Activated naive CD8-positive, alpha-beta T cell treated with anti-CD3 and anti-CD28 coated beads, Interleukin-2, amount 10 ng/mL, durations not matched to agents 7 days and 5 days (primary cell): ENCODE measurements around the gene ADCY3. TPM values are rescaled to one million over a fixed set of nuclear protein-coding genes. Genes with fewer than 3 reads are reported as not detected.

ENCODE experiments used
- ATAC-seq: fragments of 150-1000 bp; cut with Tn5 transposase; one replicate; pipeline ENCODE4 v1.10.0; 2021; ENCODE audit warnings: low read depth, moderate library complexity
- POLR2A ChIA-PET: fragments of 350-600 bp; sonication (Branson Sonifier 250); formaldehyde crosslinking; loops from one replicate; lab custom pipeline; 2021; ENCODE audit warnings: antibody characterized with exemption; lab: Charles Lee
- DNase-seq: peaks from one replicate; pipeline ENCODE4 v3.0.0; 2021
- H3K27ac Mint-ChIP-seq: one replicate; pipeline ENCODE4 v1.8.0; 2022; ENCODE audit warnings: mild to moderate bottlenecking, mixed read lengths
- H3K27me3 Mint-ChIP-seq: one replicate; pipeline ENCODE4 v1.8.0; 2022; ENCODE audit warnings: mild to moderate bottlenecking, moderate library complexity, mixed read lengths
- H3K36me3 Mint-ChIP-seq: one replicate; pipeline ENCODE4 v1.8.0; 2021; ENCODE audit warnings: mild to moderate bottlenecking, mixed read lengths
- H3K4me1 Mint-ChIP-seq: one replicate; pipeline ENCODE4 v1.8.0; 2021; ENCODE audit warnings: mixed read lengths
- H3K4me3 Mint-ChIP-seq: one replicate; pipeline ENCODE4 v1.8.0; 2022; ENCODE audit warnings: mild to moderate bottlenecking, moderate library complexity, mixed read lengths
- H3K9me3 Mint-ChIP-seq: one replicate; pipeline ENCODE4 v1.8.0; 2021; ENCODE audit warnings: mixed read lengths
- total RNA-seq, 2 experiments: library from RNA; stranded (reverse); gene quantifications; one replicate each; pipeline ENCODE4 v1.2.3, GENCODE V29; 2021

Gene ADCY3
- total RNA-seq, 2 experiments from 2014 or later, result 29.5 to 32.5 TPM

- no peaks in the 10 kb centered on the region for H3K27me3 Mint-ChIP-seq
- peaks cover 2% of the 10 kb centered on the region for H3K4me1 Mint-ChIP-seq
- H3K27ac Mint-ChIP-seq, result no peak overlapping the region
- H3K36me3 Mint-ChIP-seq, result peaks cover 3% of the 10 kb centered on the region
- POLR2A ChIA-PET, result no interaction called here
- H3K4me3 Mint-ChIP-seq, result no peak overlapping the region
- DNase-seq (no peak), ATAC-seq (no peak)
- H3K9me3 Mint-ChIP-seq, result no peaks in the 10 kb centered on the region
Observed at GRCh38 chr2:24855726-24856125, 64.3 kb downstream of the ADCY3 start.

- ATAC-seq (no peak), DNase-seq (no peak)
- H3K4me1 Mint-ChIP-seq, result peaks cover 2% of the 10 kb centered on the region
- H3K27ac Mint-ChIP-seq, result no peak overlapping the region
- POLR2A ChIA-PET, result no interaction called here
- no peaks in the 10 kb centered on the region for H3K27me3 Mint-ChIP-seq
- no peak overlapping the region for H3K4me3 Mint-ChIP-seq
- H3K9me3 Mint-ChIP-seq, result no peaks in the 10 kb centered on the region
- peaks cover 5% of the 10 kb centered on the region for H3K36me3 Mint-ChIP-seq
Observed at GRCh38 chr2:24855022-24855622, 64.9 kb downstream of the ADCY3 start.

GRCh38 chr2:24853996-24854395, 66.0 kb downstream of the ADCY3 start:
- Mint-ChIP-seq H3K27me3 (no peaks in the 10 kb centered on the region), H3K4me3 (no peak overlapping the region), H3K36me3 (peaks cover 5% of the 10 kb centered on the region), H3K9me3 (no peaks in the 10 kb centered on the region), H3K27ac (no peak overlapping the region), H3K4me1 (peaks cover 2% of the 10 kb centered on the region)
- no peak for ATAC-seq
- POLR2A ChIA-PET, result no interaction called here
- DNase-seq, result no peak

GRCh38 chr2:24853046-24853445, 67.0 kb downstream of the ADCY3 start:
- H3K27me3 Mint-ChIP-seq, result no peaks in the 10 kb centered on the region
- no peak overlapping the region for H3K4me3 Mint-ChIP-seq
- DNase-seq (no peak), ATAC-seq (no peak)
- no peaks in the 10 kb centered on the region for H3K9me3 Mint-ChIP-seq
- peaks cover 9% of the 10 kb centered on the region for H3K36me3 Mint-ChIP-seq
- no peak overlapping the region for H3K27ac Mint-ChIP-seq
- POLR2A ChIA-PET, result interaction anchor here (0.7 kb wide), 1 partner anchor 275 kb away, joined by 3 read pairs; no protein-coding TSS in a partner anchor
- H3K4me1 Mint-ChIP-seq, result peaks cover 2% of the 10 kb centered on the region

GRCh38 chr2:24852431-24853020, 67.5 kb downstream of the ADCY3 start:
- Mint-ChIP-seq H3K27ac (no peak overlapping the region), H3K4me3 (no peak overlapping the region), H3K4me1 (peaks cover 2% of the 10 kb centered on the region), H3K9me3 (no peaks in the 10 kb centered on the region), H3K27me3 (no peaks in the 10 kb centered on the region), H3K36me3 (peaks cover 9% of the 10 kb centered on the region)
- DNase-seq (no peak), ATAC-seq (no peak)
- POLR2A ChIA-PET, result interaction anchor here (0.7 kb wide), 1 partner anchor 275 kb away, joined by 3 read pairs; no protein-coding TSS in a partner anchor

- H3K27ac Mint-ChIP-seq, result no peak overlapping the region
- peaks cover 2% of the 10 kb centered on the region for H3K4me1 Mint-ChIP-seq
- no peaks in the 10 kb centered on the region for H3K27me3 Mint-ChIP-seq
- H3K36me3 Mint-ChIP-seq, result peaks cover 9% of the 10 kb centered on the region
- no peak for ATAC-seq
- no peaks in the 10 kb centered on the region for H3K9me3 Mint-ChIP-seq
- no peak for DNase-seq
- no peak overlapping the region for H3K4me3 Mint-ChIP-seq
- POLR2A ChIA-PET, result no interaction called here
Observed at GRCh38 chr2:24852026-24852425, 68.0 kb downstream of the ADCY3 start.

- DNase-seq, result no peak
- POLR2A ChIA-PET, result no interaction called here
- peaks cover 2% of the 10 kb centered on the region for H3K4me1 Mint-ChIP-seq
- peaks cover 2% of the 10 kb centered on the region for H3K9me3 Mint-ChIP-seq
- ATAC-seq, result no peak
- H3K36me3 Mint-ChIP-seq, result peaks cover 8% of the 10 kb centered on the region
- H3K27ac Mint-ChIP-seq, result no peak overlapping the region
- no peaks in the 10 kb centered on the region for H3K27me3 Mint-ChIP-seq
- H3K4me3 Mint-ChIP-seq, result no peak overlapping the region
Observed at GRCh38 chr2:24850944-24851343, 69.1 kb downstream of the ADCY3 start.

GRCh38 chr2:24845691-24846090, 74.3 kb downstream of the ADCY3 start:
- no peaks in the 10 kb centered on the region for H3K27me3 Mint-ChIP-seq
- no peak for ATAC-seq
- peaks cover 8% of the 10 kb centered on the region for H3K36me3 Mint-ChIP-seq
- POLR2A ChIA-PET, result no interaction called here
- H3K27ac Mint-ChIP-seq, result no peak overlapping the region
- no peak overlapping the region for H3K4me3 Mint-ChIP-seq
- no peak for DNase-seq
- peaks cover 2% of the 10 kb centered on the region for H3K9me3 Mint-ChIP-seq
- H3K4me1 Mint-ChIP-seq, result no peaks in the 10 kb centered on the region

GRCh38 chr2:24844023-24844685, 75.9 kb downstream of the ADCY3 start:
- no peak for DNase-seq
- Mint-ChIP-seq H3K4me3 (no peak overlapping the region), H3K9me3 (peaks cover 2% of the 10 kb centered on the region), H3K36me3 (peaks cover 6% of the 10 kb centered on the region), H3K4me1 (no peaks in the 10 kb centered on the region), H3K27ac (no peak overlapping the region), H3K27me3 (no peaks in the 10 kb centered on the region)
- ATAC-seq, result no peak
- POLR2A ChIA-PET, result no interaction called here

- ATAC-seq (no peak), DNase-seq (no peak)
- peaks cover 2% of the 10 kb centered on the region for H3K9me3 Mint-ChIP-seq
- H3K4me1 Mint-ChIP-seq, result no peaks in the 10 kb centered on the region
- no peaks in the 10 kb centered on the region for H3K27me3 Mint-ChIP-seq
- H3K36me3 Mint-ChIP-seq, result peaks cover 3% of the 10 kb centered on the region
- POLR2A ChIA-PET, result no interaction called here
- H3K27ac Mint-ChIP-seq, result no peak overlapping the region
- H3K4me3 Mint-ChIP-seq, result no peak overlapping the region
Observed at GRCh38 chr2:24843330-24843860, 76.6 kb downstream of the ADCY3 start.

- H3K27me3 Mint-ChIP-seq, result no peaks in the 10 kb centered on the region
- no peak overlapping the region for H3K4me3 Mint-ChIP-seq
- H3K27ac Mint-ChIP-seq, result no peak overlapping the region
- POLR2A ChIA-PET, result no interaction called here
- no peaks in the 10 kb centered on the region for H3K4me1 Mint-ChIP-seq
- DNase-seq (no peak), ATAC-seq (no peak)
- H3K36me3 Mint-ChIP-seq, result peaks cover 2% of the 10 kb centered on the region
- H3K9me3 Mint-ChIP-seq, result peaks cover 2% of the 10 kb centered on the region
Observed at GRCh38 chr2:24842081-24843050, 77.7 kb downstream of the ADCY3 start.

GRCh38 chr2:24840962-24841945, 78.8 kb downstream of the ADCY3 start:
- DNase-seq (no peak), ATAC-seq (no peak)
- POLR2A ChIA-PET, result no interaction called here
- Mint-ChIP-seq H3K4me3 (no peak overlapping the region), H3K4me1 (no peaks in the 10 kb centered on the region), H3K27me3 (no peaks in the 10 kb centered on the region), H3K9me3 (no peaks in the 10 kb centered on the region), H3K27ac (no peak overlapping the region), H3K36me3 (peaks cover 3% of the 10 kb centered on the region)
